ENCODE results near the gene FYN.

FYN gene

DNA sequence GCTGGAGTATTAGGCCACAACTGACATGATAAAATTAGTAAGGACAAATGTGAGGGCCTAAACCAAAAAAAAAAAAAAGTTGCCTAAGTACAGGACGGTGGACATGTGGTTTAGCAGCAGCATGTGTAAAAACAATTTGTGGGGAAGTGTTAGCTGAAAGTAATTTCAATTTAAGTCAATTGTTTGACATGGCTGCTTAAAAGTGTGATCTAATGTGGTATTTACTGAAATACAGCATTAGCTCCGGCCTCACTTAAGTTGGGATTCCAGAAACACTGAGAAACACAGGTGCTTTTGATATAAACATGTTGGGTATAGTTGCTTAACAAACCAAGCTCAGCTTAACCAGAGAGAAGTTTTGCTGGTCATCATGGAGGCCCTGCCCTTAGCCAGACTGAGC is 119.7 kb downstream of the FYN start:
- H3K27ac ChIP-seq, result no peak overlapping the region
- no peak for TF ChIP-seq ZFX (IDR thresholded peaks at IDR 0.05)

DNA sequence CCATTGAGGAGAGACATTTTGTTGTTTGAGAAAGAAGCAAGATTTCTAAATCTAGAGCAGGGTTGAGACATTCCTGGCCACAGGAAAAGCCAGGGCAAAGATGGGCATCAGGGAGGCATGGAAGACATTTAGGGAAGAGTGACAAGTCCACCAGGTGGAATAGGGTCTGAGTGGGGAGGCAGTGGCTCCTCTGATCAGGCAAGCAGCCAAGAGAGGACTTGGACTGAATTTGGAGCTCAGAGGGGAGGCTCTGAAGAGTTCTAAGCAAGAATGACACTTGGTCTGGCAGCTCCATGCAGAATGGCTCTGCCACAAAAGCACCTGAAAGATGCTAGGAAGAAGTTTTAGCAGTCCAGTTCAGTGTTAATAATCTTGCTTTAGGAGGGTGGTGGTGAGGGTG is 120.8 kb downstream of the FYN start:
- no peak overlapping the region for H3K27ac ChIP-seq
- TF ChIP-seq, protein P1, sequence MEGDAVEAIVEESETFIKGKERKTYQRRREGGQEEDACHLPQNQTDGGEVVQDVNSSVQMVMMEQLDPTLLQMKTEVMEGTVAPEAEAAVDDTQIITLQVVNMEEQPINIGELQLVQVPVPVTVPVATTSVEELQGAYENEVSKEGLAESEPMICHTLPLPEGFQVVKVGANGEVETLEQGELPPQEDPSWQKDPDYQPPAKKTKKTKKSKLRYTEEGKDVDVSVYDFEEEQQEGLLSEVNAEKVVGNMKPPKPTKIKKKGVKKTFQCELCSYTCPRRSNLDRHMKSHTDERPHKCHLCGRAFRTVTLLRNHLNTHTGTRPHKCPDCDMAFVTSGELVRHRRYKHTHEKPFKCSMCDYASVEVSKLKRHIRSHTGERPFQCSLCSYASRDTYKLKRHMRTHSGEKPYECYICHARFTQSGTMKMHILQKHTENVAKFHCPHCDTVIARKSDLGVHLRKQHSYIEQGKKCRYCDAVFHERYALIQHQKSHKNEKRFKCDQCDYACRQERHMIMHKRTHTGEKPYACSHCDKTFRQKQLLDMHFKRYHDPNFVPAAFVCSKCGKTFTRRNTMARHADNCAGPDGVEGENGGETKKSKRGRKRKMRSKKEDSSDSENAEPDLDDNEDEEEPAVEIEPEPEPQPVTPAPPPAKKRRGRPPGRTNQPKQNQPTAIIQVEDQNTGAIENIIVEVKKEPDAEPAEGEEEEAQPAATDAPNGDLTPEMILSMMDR (conservative IDR thresholded peaks at IDR 0.05), result no peak
- no peak for TF ChIP-seq ZFX (IDR thresholded peaks at IDR 0.05)

DNA sequence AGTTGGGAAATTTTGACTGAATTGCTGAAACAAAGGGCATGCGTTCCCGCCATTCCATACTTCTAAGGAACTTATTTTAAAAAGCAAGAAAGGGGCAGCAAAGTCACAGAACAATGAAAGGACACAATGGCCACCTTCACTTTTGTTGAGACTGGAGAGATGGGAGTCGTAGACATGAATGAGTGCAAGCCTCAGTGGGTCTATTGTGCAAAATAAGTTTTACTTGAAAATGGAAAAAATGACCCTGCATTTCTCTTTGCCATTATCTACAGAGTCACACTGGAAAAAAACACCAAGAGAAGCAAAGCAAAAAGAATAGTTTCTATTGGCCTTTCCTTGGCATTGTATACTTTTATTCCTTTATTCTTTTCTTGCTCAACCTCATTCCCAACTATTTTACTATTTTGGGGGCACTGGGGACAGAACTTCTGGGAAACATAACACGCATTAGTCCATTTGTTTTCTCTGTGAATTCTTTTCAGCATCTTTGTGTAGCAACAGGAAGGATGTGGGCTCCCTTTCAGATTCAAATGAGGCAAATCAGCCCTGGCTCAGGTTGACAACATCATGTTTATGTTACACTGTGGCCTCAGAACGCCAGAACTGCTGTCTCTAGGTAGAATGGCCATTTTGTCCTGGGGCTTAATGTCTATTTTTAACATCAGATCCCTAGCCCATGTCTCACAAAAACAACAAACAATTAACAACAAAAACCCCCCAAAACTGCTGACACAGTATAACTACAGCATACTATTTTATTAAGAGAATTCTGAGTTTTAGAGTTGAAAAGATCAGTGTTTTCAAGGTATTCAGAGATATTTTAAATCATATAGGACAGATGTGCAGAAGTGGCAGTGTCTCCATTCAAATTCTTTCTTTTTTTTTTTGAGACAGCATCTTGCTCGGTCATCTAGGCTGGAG is 122.2 kb downstream of the FYN start:
- TF ChIP-seq ZFX (IDR thresholded peaks at IDR 0.05), result no peak
- TF ChIP-seq, protein P1 (conservative IDR thresholded peaks at IDR 0.05), result no peak
- no peak overlapping the region for H3K27ac ChIP-seq

DNA sequence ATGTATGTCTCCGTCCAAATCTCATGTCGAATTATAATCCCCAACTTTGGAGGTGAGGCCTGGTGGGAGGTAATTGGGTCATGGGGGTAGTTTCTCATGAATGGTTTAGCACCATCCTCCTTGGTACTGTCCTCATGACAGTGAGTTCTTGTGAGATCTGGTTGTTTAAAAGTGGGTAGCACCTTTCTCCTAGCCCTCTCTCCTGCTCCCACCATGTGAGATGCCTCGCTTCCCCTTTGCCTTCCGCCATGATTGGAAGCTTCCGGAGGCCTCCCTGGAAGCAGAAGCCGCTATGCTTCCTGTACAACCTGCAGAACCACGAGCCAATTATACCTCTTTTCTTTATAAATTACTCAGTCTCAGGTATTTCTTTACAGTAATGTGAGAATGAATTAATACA is 123.1 kb downstream of the FYN start:
- TF ChIP-seq ZFX (IDR thresholded peaks at IDR 0.05), result no peak
- TF ChIP-seq, protein P1 (conservative IDR thresholded peaks at IDR 0.05), result no peak
- H3K27ac ChIP-seq, result no peak overlapping the region

GRCh38 chr6:111748231-111748647 is 125.0 kb downstream of the FYN start:
- TF ChIP-seq, protein P1 (conservative IDR thresholded peaks at IDR 0.05), result no peak
- TF ChIP-seq ZFX (IDR thresholded peaks at IDR 0.05), result no peak
- H3K27ac ChIP-seq, result no peak overlapping the region

- TF ChIP-seq, protein P1 (conservative IDR thresholded peaks at IDR 0.05), result no peak
- TF ChIP-seq ZFX (IDR thresholded peaks at IDR 0.05), result no peak
- H3K27ac ChIP-seq, result no peak overlapping the region
These were observed 125.4 kb downstream of the FYN start for GRCh38 chr6:111747829-111748228.

DNA sequence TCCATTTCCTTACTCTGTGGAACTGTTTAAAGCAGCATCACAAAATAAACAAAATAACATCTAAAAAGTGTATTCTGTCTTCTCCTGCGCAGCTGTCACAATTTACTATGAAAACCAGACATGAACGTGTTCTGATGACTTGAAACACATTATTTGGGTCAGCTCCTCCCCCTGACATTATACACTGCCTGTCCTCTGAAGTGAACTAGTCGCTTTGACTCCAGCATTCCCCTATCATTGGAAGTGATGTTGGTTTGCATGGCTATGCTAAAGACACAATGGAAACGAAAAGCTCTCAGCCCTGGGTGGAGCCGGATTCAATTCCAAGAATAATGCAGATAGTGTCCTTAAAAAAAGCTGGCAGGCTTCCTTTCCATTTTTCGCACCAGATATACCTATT is 125.9 kb downstream of the FYN start:
- TF ChIP-seq ZFX (IDR thresholded peaks at IDR 0.05), result no peak
- TF ChIP-seq, protein P1 (conservative IDR thresholded peaks at IDR 0.05), result no peak

GRCh38 chr6:111746983-111747382 is 126.3 kb downstream of the FYN start:
- TF ChIP-seq, protein P1 (conservative IDR thresholded peaks at IDR 0.05), result no peak
- no peak overlapping the region for H3K27ac ChIP-seq

More for the DNA sequence above, 125.9 kb downstream of the FYN start:
- no peak overlapping the region for H3K27ac ChIP-seq

All from C4-2B (cell line).